AG09309 (cell line): ENCODE data around the gene KRTAP4-5.

Source experiments
- DNase-seq: peaks from one replicate; pipeline ENCODE4 v3.0.0-alpha.2; 2010; ENCODE audit warnings: low read depth
- H3K4me3 ChIP-seq: 2 replicates; pipeline ENCODE4 v1.5.1; 2011; ENCODE audit warnings: mild to moderate bottlenecking, low read depth, low read length, moderate library complexity; ENCODE audit not compliant: control insufficient read depth
- TF ChIP-seq, protein P1 (sequence below): IDR thresholded peaks from 2 replicates; pipeline ENCODE4 v1.5.1; 2011; ENCODE audit warnings: mild to moderate bottlenecking, low read depth, low read length, inconsistent platforms; ENCODE audit not compliant: insufficient read depth, control insufficient read depth; ENCODE audit errors: missing control alignments

Gene KRTAP4-5

DNA sequence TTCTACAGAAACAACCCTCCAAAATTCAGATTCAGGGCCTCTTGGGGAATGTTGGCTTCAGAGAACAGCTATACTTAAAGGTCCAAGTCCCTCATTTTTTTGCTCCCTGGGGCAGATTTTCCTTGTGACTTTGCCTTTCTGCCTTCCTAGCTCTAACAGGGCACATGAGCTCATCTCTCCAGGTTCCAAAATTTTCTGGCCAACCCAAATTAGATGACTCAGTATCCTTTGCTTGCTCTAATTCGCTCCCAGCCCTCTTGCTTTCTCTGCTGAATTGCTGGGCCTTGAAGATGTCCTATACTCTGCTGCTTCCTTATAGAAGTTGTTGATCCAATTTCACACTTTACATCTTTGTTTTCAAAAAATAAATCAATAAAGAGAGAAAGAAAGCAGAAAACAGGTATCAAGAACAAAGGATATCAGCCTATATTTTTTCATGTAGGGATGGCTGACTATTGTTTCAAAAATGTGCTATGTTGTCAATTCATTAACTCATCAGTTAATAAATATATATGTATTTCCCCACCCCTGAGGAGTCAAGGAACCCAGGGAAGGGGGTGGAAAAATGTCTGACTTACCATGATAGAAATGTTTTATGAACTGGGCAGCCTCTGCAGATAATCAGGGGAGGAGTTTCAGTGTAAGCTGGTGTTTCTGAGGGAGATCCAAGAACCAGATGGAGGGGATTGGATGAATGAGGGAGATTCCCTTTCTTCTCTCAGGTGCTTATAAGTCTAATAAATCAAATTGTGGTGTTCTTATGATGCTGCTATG is 29.4 kb upstream of the KRTAP4-5 start:
- DNase-seq, result peak; percentile 10
- TF ChIP-seq, protein P1, sequence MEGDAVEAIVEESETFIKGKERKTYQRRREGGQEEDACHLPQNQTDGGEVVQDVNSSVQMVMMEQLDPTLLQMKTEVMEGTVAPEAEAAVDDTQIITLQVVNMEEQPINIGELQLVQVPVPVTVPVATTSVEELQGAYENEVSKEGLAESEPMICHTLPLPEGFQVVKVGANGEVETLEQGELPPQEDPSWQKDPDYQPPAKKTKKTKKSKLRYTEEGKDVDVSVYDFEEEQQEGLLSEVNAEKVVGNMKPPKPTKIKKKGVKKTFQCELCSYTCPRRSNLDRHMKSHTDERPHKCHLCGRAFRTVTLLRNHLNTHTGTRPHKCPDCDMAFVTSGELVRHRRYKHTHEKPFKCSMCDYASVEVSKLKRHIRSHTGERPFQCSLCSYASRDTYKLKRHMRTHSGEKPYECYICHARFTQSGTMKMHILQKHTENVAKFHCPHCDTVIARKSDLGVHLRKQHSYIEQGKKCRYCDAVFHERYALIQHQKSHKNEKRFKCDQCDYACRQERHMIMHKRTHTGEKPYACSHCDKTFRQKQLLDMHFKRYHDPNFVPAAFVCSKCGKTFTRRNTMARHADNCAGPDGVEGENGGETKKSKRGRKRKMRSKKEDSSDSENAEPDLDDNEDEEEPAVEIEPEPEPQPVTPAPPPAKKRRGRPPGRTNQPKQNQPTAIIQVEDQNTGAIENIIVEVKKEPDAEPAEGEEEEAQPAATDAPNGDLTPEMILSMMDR, result no peak
- H3K4me3 ChIP-seq, result no peak overlapping the region

DNA sequence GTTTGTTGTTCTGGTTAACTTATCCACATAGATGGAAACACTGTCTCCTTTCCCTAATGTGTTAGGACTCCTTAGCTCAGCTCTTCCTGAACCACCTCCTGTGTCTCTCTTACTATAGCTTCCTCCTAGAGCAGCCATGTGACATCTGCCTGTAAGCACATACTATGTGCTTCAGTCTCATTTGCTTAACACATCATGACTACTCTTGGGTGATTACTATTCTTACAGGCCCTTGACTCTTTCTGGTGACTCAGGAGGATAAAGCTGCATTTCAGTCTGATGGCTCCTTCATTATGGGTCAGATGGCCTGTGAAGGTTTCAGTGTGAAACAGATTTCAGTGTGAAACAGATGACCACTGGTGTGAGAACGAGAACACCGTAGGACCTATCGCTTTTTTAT is 28.7 kb upstream of the KRTAP4-5 start:
- TF ChIP-seq, protein P1, result no peak
- H3K4me3 ChIP-seq, result no peak overlapping the region
- peak; percentile 23 for DNase-seq

DNA sequence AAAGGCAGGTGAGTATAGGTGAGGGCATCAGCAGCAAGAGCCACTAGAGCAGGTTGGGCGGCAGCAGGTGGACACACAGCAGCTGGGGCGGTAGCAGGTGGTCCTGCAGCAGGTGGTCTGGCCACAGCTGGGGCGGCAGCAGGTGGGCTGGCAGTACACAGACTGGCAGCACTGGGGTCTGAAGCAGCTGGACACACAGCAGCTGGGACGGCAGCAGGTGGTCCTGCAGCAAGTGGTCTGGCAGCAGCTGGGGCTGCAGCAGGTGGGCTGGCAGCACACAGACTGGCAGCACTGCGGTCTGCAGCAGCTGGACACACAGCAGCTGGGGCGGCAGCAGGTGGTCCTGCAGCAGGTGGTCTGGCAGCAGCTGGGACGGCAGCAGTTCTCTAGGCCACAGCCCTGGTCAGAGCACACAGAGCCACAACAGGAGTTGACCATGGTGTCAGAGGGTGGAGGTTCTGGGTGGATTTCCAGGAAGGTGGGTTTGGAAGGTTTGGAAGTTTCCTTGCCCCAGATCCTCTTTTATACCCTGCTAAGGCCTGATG is 28.2 kb upstream of the KRTAP4-5 start, which contains the start of gene KRTAP4-2:
KRTAP4-2 (minus strand) TSS at position 495 of the 545 bp plus-strand sequence; CDS start at position 438, 57 bp downstream.
- H3K4me3 ChIP-seq, result no peak within 1 kb of the TSS
- DNase-seq, result no peak
- TF ChIP-seq, protein P1, result no peak

DNA sequence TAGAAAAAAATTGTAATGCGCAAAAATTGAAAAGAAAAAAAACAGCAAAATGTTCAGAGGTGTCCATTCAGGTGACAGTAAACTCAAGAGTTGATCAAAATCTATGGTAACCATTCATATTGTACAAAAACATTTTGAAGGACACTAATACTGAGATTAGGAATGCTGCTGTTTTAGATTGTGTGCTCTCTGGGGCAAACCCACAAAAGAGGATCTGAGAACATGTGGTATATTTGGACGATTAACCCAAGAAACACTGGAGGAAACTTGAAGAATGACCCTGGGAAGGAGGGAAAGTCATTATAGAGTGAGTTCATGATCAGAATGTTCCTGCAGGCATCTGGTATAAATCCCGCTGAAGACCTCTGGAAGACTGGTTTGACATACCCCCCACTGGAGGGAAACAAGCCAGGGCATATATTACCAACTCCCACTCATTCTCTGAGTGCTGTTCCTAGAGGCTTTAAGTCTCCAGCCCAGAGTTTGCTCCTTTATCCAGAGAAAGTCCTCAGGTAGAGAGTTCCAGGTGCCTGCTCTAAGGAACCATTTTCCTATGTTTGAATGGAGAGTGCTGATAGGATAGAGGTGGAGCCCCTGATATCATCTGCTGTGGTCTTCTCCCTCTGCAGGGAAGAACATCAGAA is 27.2 kb upstream of the KRTAP4-5 start:
- no peak for DNase-seq
- H3K4me3 ChIP-seq, result no peak overlapping the region
- TF ChIP-seq, protein P1, result no peak

DNA sequence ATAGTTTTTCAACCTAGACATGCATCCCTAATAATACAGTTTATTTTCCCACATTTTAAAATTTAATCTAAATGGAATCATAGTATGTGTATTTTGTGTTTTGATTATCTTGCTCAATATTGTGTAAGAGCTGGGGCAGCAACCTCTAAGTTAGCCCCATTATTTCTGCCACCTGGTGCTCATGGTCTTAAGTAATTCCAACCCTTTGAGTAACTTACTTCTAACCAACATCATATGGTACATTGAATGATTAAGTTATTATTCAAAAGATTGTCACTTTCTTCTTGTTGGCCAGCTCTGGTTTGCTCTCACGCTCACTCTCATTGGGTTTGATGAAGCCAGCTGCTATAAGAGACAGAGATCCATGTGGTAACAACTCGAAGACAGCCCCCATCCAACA is 22.3 kb upstream of the KRTAP4-5 start:
- H3K4me3 ChIP-seq, result no peak overlapping the region
- TF ChIP-seq, protein P1, result no peak
- peak; percentile 67 for DNase-seq

DNA sequence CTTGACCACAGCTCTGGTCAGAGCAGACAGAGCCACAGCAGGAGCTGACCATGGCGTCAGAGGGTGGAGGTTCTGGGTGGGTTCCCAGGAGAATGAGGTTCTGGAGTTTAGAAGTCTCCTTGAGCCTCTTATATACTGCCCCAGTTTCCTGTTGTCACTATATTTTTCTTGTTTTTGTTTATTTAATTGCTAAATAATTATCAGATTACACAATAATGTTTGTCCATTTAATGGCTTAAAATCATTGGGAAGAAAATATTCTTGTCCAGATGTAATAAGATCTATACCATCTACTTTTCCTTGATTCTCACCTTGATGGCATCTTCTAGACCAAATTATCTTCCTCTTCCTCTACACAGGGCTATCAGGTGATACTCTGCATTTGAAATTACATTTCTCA is 18.5 kb upstream of the KRTAP4-5 start, which contains the start of gene KRTAP4-3:
KRTAP4-3 (minus strand) TSS at position 101 of the 400 bp plus-strand sequence; CDS start at position 52, 49 bp downstream.
- TF ChIP-seq, protein P1, result no peak

More for the DNA sequence above, 18.5 kb upstream of the KRTAP4-5 start, which contains the start of gene KRTAP4-3:
- H3K4me3 ChIP-seq, result no peak within 1 kb of the TSS
- DNase-seq, result no peak
